Subcutaneous adipose tissue (tissue), 4 donors: ENCODE data around the gene FLRT1. TPM values are rescaled to one million over a fixed set of nuclear protein-coding genes. Genes with fewer than 3 reads are reported as not detected.

ENCODE experiments used
- CTCF ChIP-seq: fragments of 450-650 bp; IDR thresholded peaks from one replicate; pipeline ENCODE4 v1.5.1; 2016; ENCODE audit warnings: low read depth, mild to moderate bottlenecking, control low read depth, antibody characterized with exemption, moderate library complexity
- total RNA-seq, 4 donors: library from RNA; depleted of rRNA; stranded (reverse); fragments of >200 nt; gene quantifications; one replicate each; pipeline ENCODE4 v1.1.0, GENCODE V29; 2016

Gene FLRT1
- total RNA-seq, 4 donors from 2014 or later = 0.22 TPM; not detected in 3

GRCh38 chr11:64053699-64054098, 18.0 kb downstream of the FLRT1 start:
- TF ChIP-seq CTCF = no peak

GRCh38 chr11:64055077-64055476, 19.3 kb downstream of the FLRT1 start:
- no peak for TF ChIP-seq CTCF

- TF ChIP-seq CTCF = no peak
Observed at GRCh38 chr11:64056213-64056785, 20.6 kb downstream of the FLRT1 start.

- TF ChIP-seq CTCF = no peak
Observed at GRCh38 chr11:64056861-64057260, 21.1 kb downstream of the FLRT1 start.

- no peak for TF ChIP-seq CTCF
Observed at GRCh38 chr11:64057890-64058289, 22.2 kb downstream of the FLRT1 start.

- no peak for TF ChIP-seq CTCF
Observed at GRCh38 chr11:64058494-64058893, 22.8 kb downstream of the FLRT1 start.

- no peak for TF ChIP-seq CTCF
Observed at GRCh38 chr11:64059339-64060140, 23.8 kb downstream of the FLRT1 start.
